ENCODE data around the gene RNF214.

GRCh38 chr11:117218133-117218915 lies 14.1 kb upstream of the RNF214 start:
- no peak for TF ChIP-seq POLR2A (IDR thresholded peaks at IDR 0.05)
- TF ChIP-seq, protein P1, sequence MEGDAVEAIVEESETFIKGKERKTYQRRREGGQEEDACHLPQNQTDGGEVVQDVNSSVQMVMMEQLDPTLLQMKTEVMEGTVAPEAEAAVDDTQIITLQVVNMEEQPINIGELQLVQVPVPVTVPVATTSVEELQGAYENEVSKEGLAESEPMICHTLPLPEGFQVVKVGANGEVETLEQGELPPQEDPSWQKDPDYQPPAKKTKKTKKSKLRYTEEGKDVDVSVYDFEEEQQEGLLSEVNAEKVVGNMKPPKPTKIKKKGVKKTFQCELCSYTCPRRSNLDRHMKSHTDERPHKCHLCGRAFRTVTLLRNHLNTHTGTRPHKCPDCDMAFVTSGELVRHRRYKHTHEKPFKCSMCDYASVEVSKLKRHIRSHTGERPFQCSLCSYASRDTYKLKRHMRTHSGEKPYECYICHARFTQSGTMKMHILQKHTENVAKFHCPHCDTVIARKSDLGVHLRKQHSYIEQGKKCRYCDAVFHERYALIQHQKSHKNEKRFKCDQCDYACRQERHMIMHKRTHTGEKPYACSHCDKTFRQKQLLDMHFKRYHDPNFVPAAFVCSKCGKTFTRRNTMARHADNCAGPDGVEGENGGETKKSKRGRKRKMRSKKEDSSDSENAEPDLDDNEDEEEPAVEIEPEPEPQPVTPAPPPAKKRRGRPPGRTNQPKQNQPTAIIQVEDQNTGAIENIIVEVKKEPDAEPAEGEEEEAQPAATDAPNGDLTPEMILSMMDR (IDR thresholded peaks at IDR 0.05) = no peak
